Neural progenitor cell (in vitro differentiated cells): ENCODE data around the gene ZNF622. TPM values are rescaled to one million over a fixed set of nuclear protein-coding genes. Genes with fewer than 3 reads are reported as not detected.

Experiments used
- DNase-seq: peaks from one replicate; pipeline ENCODE4 v3.0.0-alpha.2; 2016; ENCODE audit warnings: low spot score
- H2AFZ ChIP-seq: fragments of 200-600 bp; sonication (generic); replicated peaks from 2 replicates; pipeline ENCODE4 v1.6.1; 2016; ENCODE audit warnings: antibody characterized with exemption
- H3F3A ChIP-seq: fragments of 200-600 bp; sonication (generic); 2 replicates; pipeline ENCODE4 v1.6.1; 2016; ENCODE audit warnings: antibody characterized with exemption, low read depth
- H3K27ac ChIP-seq: fragments of 200-600 bp; sonication (generic); 2 replicates; pipeline ENCODE4 v1.5.1; 2016; ENCODE audit warnings: mild to moderate bottlenecking
- H3K27me3 ChIP-seq: fragments of 200-600 bp; sonication (generic); 2 replicates; pipeline ENCODE4 v1.6.1; 2016; ENCODE audit warnings: mild to moderate bottlenecking, moderate library complexity
- H3K36me3 ChIP-seq: fragments of 200-600 bp; sonication (generic); 2 replicates; pipeline ENCODE4 v1.5.1; 2016
- H3K4me1 ChIP-seq: fragments of 200-600 bp; sonication (generic); 2 replicates; pipeline ENCODE4 v1.6.1; 2016; ENCODE audit warnings: mixed run types
- H3K4me2 ChIP-seq: fragments of 200-600 bp; sonication (generic); 2 replicates; pipeline ENCODE4 v1.6.1; 2016
- H3K4me3 ChIP-seq: fragments of 200-600 bp; sonication (generic); 2 replicates; pipeline ENCODE4 v1.5.1; 2016
- H3K79me2 ChIP-seq: fragments of 200-600 bp; sonication (generic); 2 replicates; pipeline ENCODE4 v1.6.1; 2016; ENCODE audit warnings: low read depth
- H3K9ac ChIP-seq: fragments of 200-600 bp; sonication (generic); 2 replicates; pipeline ENCODE4 v1.6.1; 2016
- H3K9me3 ChIP-seq: fragments of 200-600 bp; sonication (generic); 2 replicates; pipeline ENCODE4 v1.5.1; 2016; ENCODE audit warnings: low read depth
- H4K20me1 ChIP-seq: fragments of 200-600 bp; sonication (generic); 2 replicates; pipeline ENCODE4 v1.6.1; 2016; ENCODE audit warnings: low read depth
- H3K27ac Mint-ChIP-seq: 3 replicates; pipeline ENCODE4 v1.8.0; 2021; ENCODE audit warnings: mixed read lengths
- H3K27me3 Mint-ChIP-seq: 2 replicates; pipeline ENCODE4 v1.8.0; 2022; ENCODE audit warnings: low read depth, mild to moderate bottlenecking, inconsistent platforms, moderate library complexity, mixed read lengths; ENCODE audit not compliant: insufficient read depth
- H3K36me3 Mint-ChIP-seq: 3 replicates; pipeline ENCODE4 v1.8.0; 2021; ENCODE audit warnings: mixed read lengths
- H3K4me1 Mint-ChIP-seq: 3 replicates; pipeline ENCODE4 v1.8.0; 2021; ENCODE audit warnings: mixed read lengths
- H3K4me3 Mint-ChIP-seq: 3 replicates; pipeline ENCODE4 v1.8.0; 2021; ENCODE audit warnings: mild to moderate bottlenecking, moderate library complexity, mixed read lengths
- H3K9me3 Mint-ChIP-seq: 3 replicates; pipeline ENCODE4 v1.8.0; 2020; ENCODE audit warnings: mixed read lengths
- CTCF ChIP-seq: fragments of 200-600 bp; sonication (generic); IDR thresholded peaks from 2 replicates; pipeline ENCODE4 v1.5.1; 2017; ENCODE audit warnings: antibody characterized with exemption, mild to moderate bottlenecking
- EZH2 ChIP-seq: fragments of 200-600 bp; sonication (generic); IDR thresholded peaks from 2 replicates; pipeline ENCODE4 v1.6.1; 2017; ENCODE audit warnings: antibody characterized with exemption, mild to moderate bottlenecking, moderate library complexity
- EZH2phosphoT487 ChIP-seq: fragments of 200-600 bp; sonication (generic); IDR thresholded peaks from 2 replicates; pipeline ENCODE4 v1.6.1; 2017; ENCODE audit warnings: antibody characterized with exemption
- total RNA-seq: library from RNA; depleted of rRNA; stranded (reverse); fragments of >200 nt; gene quantifications from 2 replicates; pipeline ENCODE4 v1.2.3, GENCODE V29; 2015; ENCODE audit warnings: low replicate concordance

The ZNF622 gene
- total RNA-seq, 1 donor from 2014 or later: 14.6 TPM

- TF ChIP-seq EZH2 (no peak), EZH2phosphoT487 (no peak), CTCF (no peak)
- H2AFZ ChIP-seq: no peak overlapping the region
- H3K27me3 Mint-ChIP-seq: no peaks in the 10 kb centered on the region
- no peaks in the 10 kb centered on the region for H3K36me3 Mint-ChIP-seq
- no peak overlapping the region for H3K27ac ChIP-seq
- no peaks in the 10 kb centered on the region for H3K79me2 ChIP-seq
- H4K20me1 ChIP-seq: no peaks in the 10 kb centered on the region
- H3K36me3 ChIP-seq: no peaks in the 10 kb centered on the region
- DNase-seq: no peak
- H3K4me2 ChIP-seq: no peak overlapping the region
- no peak overlapping the region for H3K9ac ChIP-seq
- H3K27me3 ChIP-seq: no peaks in the 10 kb centered on the region
- no peak overlapping the region for H3K4me3 ChIP-seq
- H3K4me3 Mint-ChIP-seq: no peak overlapping the region
- no peak overlapping the region for H3K27ac Mint-ChIP-seq
- H3K9me3 ChIP-seq: no peaks in the 10 kb centered on the region
- no peaks in the 10 kb centered on the region for H3F3A ChIP-seq
- H3K4me1 ChIP-seq: no peaks in the 10 kb centered on the region
- H3K9me3 Mint-ChIP-seq: peaks cover 3% of the 10 kb centered on the region
- H3K4me1 Mint-ChIP-seq: no peaks in the 10 kb centered on the region
These were observed 59.0 kb downstream of the ZNF622 start for GRCh38 chr5:16406630-16407029.

GRCh38 chr5:16406023-16406422, 59.6 kb downstream of the ZNF622 start:
- peaks cover 3% of the 10 kb centered on the region for H3K9me3 Mint-ChIP-seq
- no peaks in the 10 kb centered on the region for H3K36me3 ChIP-seq
- H3K36me3 Mint-ChIP-seq: no peaks in the 10 kb centered on the region
- no peaks in the 10 kb centered on the region for H3K4me1 Mint-ChIP-seq
- TF ChIP-seq EZH2: no peak
- no peak for TF ChIP-seq CTCF
- TF ChIP-seq EZH2phosphoT487: no peak
- no peaks in the 10 kb centered on the region for H4K20me1 ChIP-seq
- H3K27ac Mint-ChIP-seq: no peak overlapping the region
- no peak overlapping the region for H3K4me3 ChIP-seq
- H2AFZ ChIP-seq: no peak overlapping the region
- H3K27me3 Mint-ChIP-seq: no peaks in the 10 kb centered on the region
- no peak for DNase-seq
- H3K4me1 ChIP-seq: no peaks in the 10 kb centered on the region
- H3K79me2 ChIP-seq: no peaks in the 10 kb centered on the region
- H3K27ac ChIP-seq: no peak overlapping the region
- H3K4me3 Mint-ChIP-seq: no peak overlapping the region
- H3K4me2 ChIP-seq: no peak overlapping the region
- no peaks in the 10 kb centered on the region for H3K9me3 ChIP-seq
- H3K9ac ChIP-seq: no peak overlapping the region
- no peaks in the 10 kb centered on the region for H3K27me3 ChIP-seq
- H3F3A ChIP-seq: no peaks in the 10 kb centered on the region

Other genes starting within 250 kb of the ZNF622 start
- gene RETREG1, start 151.2 kb upstream of the ZNF622 start, total RNA-seq: 0.99 and 3.0 TPM in 2 replicates